OCI-LY7 (cell line): ENCODE data around the gene SH3PXD2A. TPM values are rescaled to one million over a fixed set of nuclear protein-coding genes. Genes with fewer than 3 reads are reported as not detected.

Source experiments
- BruUV-seq: library from RNA; stranded (reverse); fragments of 400-500 nt; replicated peaks from 2 replicates; lab custom pipeline; 2021; lab: Mats Ljungman, UMichigan
- CTCF ChIA-PET: fragments of 300-600 bp; sonication (Branson Sonifier 250); formaldehyde crosslinking; loops from one replicate; lab custom pipeline; 2022; ENCODE audit warnings: antibody characterized with exemption; ENCODE audit not compliant: unreplicated experiment; lab: Charles Lee
- POLR2A ChIA-PET: fragments of 300-600 bp; sonication (Branson Sonifier 250); formaldehyde crosslinking; loops from one replicate; lab custom pipeline; 2022; ENCODE audit warnings: antibody characterized with exemption; lab: Charles Lee
- DNase-seq: peaks from one replicate; pipeline ENCODE4 v3.0.0-alpha.2; 2015; ENCODE audit warnings: low spot score
- H2AFZ ChIP-seq: fragments of 200-600 bp; sonication (generic), shearing (Covaris generic); 2 replicates; pipeline ENCODE4 v1.6.1; 2014; ENCODE audit warnings: mild to moderate bottlenecking, antibody characterized with exemption, low read length, moderate library complexity
- H3K27ac ChIP-seq: fragments of 200-600 bp; sonication (generic); 2 replicates; pipeline ENCODE4 v1.5.1; 2014; ENCODE audit warnings: mixed run types, low read depth, mild to moderate bottlenecking, moderate library complexity, low read length, inconsistent platforms; ENCODE audit not compliant: poor library complexity, severe bottlenecking
- H3K36me3 ChIP-seq: fragments of 200-600 bp; sonication (generic); 2 replicates; pipeline ENCODE4 v1.6.1; 2014; ENCODE audit warnings: mild to moderate bottlenecking, antibody characterized with exemption, low read length, moderate library complexity, mixed read lengths; ENCODE audit not compliant: insufficient read depth
- H3K4me1 ChIP-seq: fragments of 200-600 bp; sonication (generic); 2 replicates; pipeline ENCODE4 v1.5.1; 2014; ENCODE audit warnings: mild to moderate bottlenecking, low read length; ENCODE audit not compliant: insufficient read depth, poor library complexity, severe bottlenecking
- H3K4me2 ChIP-seq: fragments of 200-600 bp; sonication (generic); 2 replicates; pipeline ENCODE4 v1.6.1; 2014; ENCODE audit warnings: mild to moderate bottlenecking, low read length
- H3K4me3 ChIP-seq: fragments of 200-600 bp; sonication (generic); 2 replicates; pipeline ENCODE4 v1.5.1; 2014; ENCODE audit warnings: mild to moderate bottlenecking, low read depth, low read length; ENCODE audit not compliant: poor library complexity, severe bottlenecking
- H3K79me2 ChIP-seq: fragments of 200-600 bp; sonication (generic); 2 replicates; pipeline ENCODE4 v1.6.1; 2016; ENCODE audit warnings: low read depth, mild to moderate bottlenecking, low read length, moderate library complexity, mixed read lengths; ENCODE audit not compliant: insufficient read depth
- H3K9me2 ChIP-seq: fragments of 200-600 bp; sonication (generic); 2 replicates; pipeline ENCODE4 v1.6.1; 2016; ENCODE audit warnings: mild to moderate bottlenecking, low read length, mixed read lengths; ENCODE audit not compliant: insufficient read depth
- H3K9me3 ChIP-seq: fragments of 200-600 bp; sonication (generic); 2 replicates; pipeline ENCODE4 v1.6.1; 2014; ENCODE audit warnings: mild to moderate bottlenecking, mixed run types, low read length, mixed read lengths
- H4K20me1 ChIP-seq: fragments of 200-600 bp; sonication (generic); 2 replicates; pipeline ENCODE4 v1.6.1; 2014; ENCODE audit warnings: mild to moderate bottlenecking, antibody characterized with exemption, low read length, moderate library complexity, mixed read lengths; ENCODE audit not compliant: insufficient read depth
- CTCF ChIP-seq: fragments of 200-600 bp; sonication (generic); conservative IDR thresholded peaks from 2 replicates; pipeline ENCODE4 v1.5.1; 2014; ENCODE audit warnings: mild to moderate bottlenecking, antibody characterized with exemption, low read length, moderate library complexity, mixed read lengths
- EZH2phosphoT487 ChIP-seq: fragments of 200-600 bp; sonication (generic); IDR thresholded peaks from 2 replicates; pipeline ENCODE4 v1.6.1; 2018; ENCODE audit warnings: low read depth, borderline replicate concordance, mild to moderate bottlenecking, mixed run types, antibody characterized with exemption, low read length, moderate library complexity, mixed read lengths
- intact Hi-C: fragments of 100-400 bp; cut with micrococcal nuclease; formaldehyde crosslinking; loops from one replicate; pipeline ENCODE4 v1.10.0; 2022; ENCODE audit not compliant: unreplicated experiment
- total RNA-seq, 2 experiments: library from RNA; depleted of rRNA in 1 of 2; stranded (reverse); fragments of >200 nt in 1 of 2; shearing (Covaris generic) in 1 of 2; gene quantifications; 2 replicates each; pipeline ENCODE4 v1.2.3, GENCODE V29; 2014 to 2022

The SH3PXD2A gene
- total RNA-seq, 2 experiments from 2014 or later = 0.85 to 5.9 TPM

GRCh38 chr10:103833731-103834365 lies 21.5 kb downstream of the SH3PXD2A start:
- H3K79me2 ChIP-seq = no peaks in the 10 kb centered on the region
- POLR2A ChIA-PET = interaction anchor here (0.6 to 1.1 kb wide), 2 partner anchors 15 to 20 kb away, joined by 3 read pairs; no protein-coding TSS in a partner anchor

GRCh38 chr10:103832806-103833205 lies 22.6 kb downstream of the SH3PXD2A start:
- H3K36me3 ChIP-seq = no peaks in the 10 kb centered on the region; the same call in 1 of the 2 replicates
- no peaks in the 10 kb centered on the region for H3K79me2 ChIP-seq
- ChIA-PET CTCF (no interaction called here), POLR2A (interaction anchor here (1.1 kb wide), 1 partner anchor 19 kb away, joined by 3 read pairs; no protein-coding TSS in a partner anchor)
- no peak for DNase-seq
- intact Hi-C loops = no loop called here
- no peak overlapping the region for H2AFZ ChIP-seq
- no peaks in the 10 kb centered on the region for H4K20me1 ChIP-seq
- BruUV-seq = no TSS peak
- no peak overlapping the region for H3K4me3 ChIP-seq
- H3K9me2 ChIP-seq = no peaks in the 10 kb centered on the region
- no peak for TF ChIP-seq CTCF
- TF ChIP-seq EZH2phosphoT487 = no peak
- H3K4me1 ChIP-seq = peaks cover 78% of the 10 kb centered on the region
- no peak overlapping the region for H3K4me2 ChIP-seq
- H3K27ac ChIP-seq = no peak overlapping the region
- peaks cover 7% of the 10 kb centered on the region; the same call in 1 of the 2 replicates for H3K9me3 ChIP-seq

More at GRCh38 chr10:103833731-103834365, 21.5 kb downstream of the SH3PXD2A start:
- no peaks in the 10 kb centered on the region for H4K20me1 ChIP-seq
- DNase-seq = peak; percentile 58
- H3K4me2 ChIP-seq = peak overlapping the region; percentile 58
- intact Hi-C loops = no loop called here
- BruUV-seq = no TSS peak
- no peak for TF ChIP-seq CTCF
- TF ChIP-seq EZH2phosphoT487 = no peak
- no peaks in the 10 kb centered on the region for H3K9me2 ChIP-seq
- H2AFZ ChIP-seq = peak overlapping the region; percentile 90
- H3K36me3 ChIP-seq = no peaks in the 10 kb centered on the region; the same call in 1 of the 2 replicates
- peak overlapping the region; percentile 39 for H3K27ac ChIP-seq
- peaks cover 74% of the 10 kb centered on the region for H3K4me1 ChIP-seq
- peak overlapping the region; percentile 36 for H3K4me3 ChIP-seq
- CTCF ChIA-PET = no interaction called here
- H3K9me3 ChIP-seq = peaks cover 7% of the 10 kb centered on the region; the same call in 1 of the 2 replicates
